HepG2 (cell line): ENCODE results near the gene BICRAL. TPM values are rescaled to one million over a fixed set of nuclear protein-coding genes. Genes with fewer than 3 reads are reported as not detected.
A peak's percentile ranks its signal among the peaks of the same experiment; 100 is the strongest.
"Not testable (repeated sequence)": the region's sequence is repeated elsewhere in the genome, so short reads cannot be mapped to it uniquely, and the experiment has no call there.

Experiments used
- GLI4 ChIP-seq: sonication (generic); formaldehyde crosslinking; IDR thresholded peaks from 2 replicates; pipeline ENCODE4 v1.5.1; 2020; ENCODE audit warnings: missing genetic modification reagents, mild to moderate bottlenecking, moderate library complexity, borderline replicate concordance
- KMT2B ChIP-seq: IDR thresholded peaks from 2 replicates; pipeline ENCODE4 v1.6.1; 2016; ENCODE audit warnings: missing genetic modification reagents, missing compliant biosample characterization
- NAIF1 ChIP-seq: sonication (generic); formaldehyde crosslinking; IDR thresholded peaks from 2 replicates; pipeline ENCODE4 v1.5.0; 2020; ENCODE audit warnings: mild to moderate bottlenecking, missing genetic modification reagents, borderline replicate concordance
- POLR2A ChIP-seq, 2 experiments: IDR thresholded peaks; 2 replicates each; pipeline ENCODE4 v1.6.1; 2011; ENCODE audit warnings: low read depth in 2 of 2, low read length in 2 of 2, mild to moderate bottlenecking in 1 of 2, moderate library complexity in 1 of 2; ENCODE audit not compliant: insufficient read depth in 1 of 2
- SOX13 ChIP-seq, 3 experiments: fragments of 450-650 bp in 1 of 3; sonication (generic) in 1 of 3; formaldehyde crosslinking in 1 of 3; IDR thresholded peaks in 2 of 3; conservative IDR thresholded peaks in 1 of 3; 2 replicates each; pipeline versions ENCODE4 v1.5.0 to v1.6.1; 2016 to 2020; ENCODE audit warnings: antibody characterized with exemption in 1 of 3, mild to moderate bottlenecking in 1 of 3, missing compliant biosample characterization in 1 of 3, missing genetic modification reagents in 1 of 3, moderate library complexity in 1 of 3
- YEATS2 ChIP-seq: sonication (generic); formaldehyde crosslinking; IDR thresholded peaks from 2 replicates; pipeline ENCODE4 v1.4.0; 2020; ENCODE audit warnings: missing genetic modification reagents, borderline replicate concordance
- ZMYM4 ChIP-seq: sonication (generic); formaldehyde crosslinking; IDR thresholded peaks from 2 replicates; pipeline ENCODE4 v1.8.1; 2023; ENCODE audit warnings: mild to moderate bottlenecking, missing genetic modification reagents
- ZNF232 ChIP-seq: sonication (generic); formaldehyde crosslinking; IDR thresholded peaks from 2 replicates; pipeline ENCODE4 v1.4.0; 2020; ENCODE audit warnings: missing genetic modification reagents, borderline replicate concordance
- ZNF724P ChIP-seq: sonication (generic); formaldehyde crosslinking; IDR thresholded peaks from 2 replicates; pipeline ENCODE4 v1.8.0; 2022; ENCODE audit warnings: missing genetic modification reagents, borderline replicate concordance
- polyA plus RNA-seq, 8 experiments: library from polyadenylated mRNA; depleted of rRNA in 3 of 8; stranded (reverse) in 7 of 8; unstranded in 1 of 8; fragments of >200 nt; fragmentation: Illumina TruSeq in 4 of 8; extraction: Trizol in 4 of 8; gene quantifications; 2 replicates each; pipeline versions ENCODE4 v1.2.1 to v1.2.3, GENCODE V29; 2011 to 2016; ENCODE audit warnings: low read depth in 4 of 8, missing spikeins in 1 of 8, mixed read lengths in 1 of 8; ENCODE audit not compliant: insufficient read depth in 1 of 8
- total RNA-seq, 5 experiments: library from RNA; depleted of rRNA; stranded (reverse); fragments of >200 nt; fragmentation: Illumina TruSeq; extraction: Trizol; gene quantifications; 2 replicates each; pipeline ENCODE4 v1.2.3, GENCODE V29; 2016; ENCODE audit warnings: low read depth in 1 of 5
- TF ChIP-seq, protein P1 (sequence below): sonication (generic); formaldehyde crosslinking; IDR thresholded peaks from 2 replicates; pipeline ENCODE4 v1.4.0; 2020; ENCODE audit warnings: missing genetic modification reagents, low read depth, mild to moderate bottlenecking, borderline replicate concordance
- TF ChIP-seq, protein P2 (sequence below): sonication (generic); formaldehyde crosslinking; IDR thresholded peaks from 2 replicates; pipeline ENCODE4 v1.5.1; 2020; ENCODE audit warnings: missing genetic modification reagents, mild to moderate bottlenecking, borderline replicate concordance
- TF ChIP-seq, protein P3 (sequence below): IDR thresholded peaks from 2 replicates; pipeline ENCODE4 v1.6.1; 2018; ENCODE audit warnings: missing genetic modification reagents, mild to moderate bottlenecking, missing compliant biosample characterization
- TF ChIP-seq, protein P4 (sequence below): sonication (generic); formaldehyde crosslinking; conservative IDR thresholded peaks from 2 replicates; pipeline ENCODE4 v1.4.0; 2020; ENCODE audit warnings: mild to moderate bottlenecking, missing genetic modification reagents, moderate library complexity
- TF ChIP-seq, protein P5 (sequence below): sonication (generic); formaldehyde crosslinking; IDR thresholded peaks from 2 replicates; pipeline ENCODE4 v1.9.0; 2022; ENCODE audit warnings: missing genetic modification reagents, mild to moderate bottlenecking, borderline replicate concordance

Gene BICRAL
- total and polyA plus RNA-seq, 2 of the 13 experiments (the other 11 are each of a cell fraction or from before 2014, with no cell fraction given), result 5.0 to 13.5 TPM

DNA sequence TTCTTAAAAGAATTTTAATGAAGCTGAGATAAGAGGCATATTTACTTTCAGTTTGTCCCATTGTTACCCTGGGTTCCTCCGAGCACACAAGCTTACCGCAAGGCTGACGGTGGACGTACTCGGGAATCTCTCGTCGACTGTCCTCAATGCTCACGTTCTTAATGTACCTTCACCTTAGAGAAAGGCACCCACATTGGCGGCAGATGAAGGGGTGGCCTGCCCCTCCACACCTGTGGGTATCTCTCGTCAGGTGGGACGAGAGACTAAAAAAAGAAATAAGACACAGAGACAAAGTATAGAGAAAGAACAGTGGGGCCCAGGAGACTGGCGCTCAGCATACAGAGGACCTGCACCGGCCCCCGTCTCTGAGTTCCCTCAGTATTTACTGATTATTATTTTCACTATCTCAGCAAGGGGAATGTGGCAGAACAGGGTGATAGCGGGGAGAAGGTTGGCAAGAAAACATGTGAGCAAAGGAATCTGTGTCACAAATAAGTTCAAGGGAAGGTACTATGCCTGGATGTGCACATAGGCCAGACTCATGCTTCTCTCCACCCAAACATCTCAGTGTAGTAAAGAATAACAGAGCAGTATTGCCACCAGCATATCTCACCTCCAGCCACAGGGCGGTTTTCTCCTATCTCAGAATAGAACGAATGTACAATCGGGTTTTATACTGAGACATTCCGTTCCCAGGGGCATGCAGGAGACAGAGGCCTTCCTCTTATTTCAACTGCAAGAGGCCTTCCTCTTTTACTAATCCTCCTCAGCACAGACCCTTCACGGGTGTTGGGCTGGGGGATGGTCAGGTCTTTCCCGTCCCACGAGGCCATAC, 120.8 kb downstream of the BICRAL start (continued):
- TF ChIP-seq, protein P1, sequence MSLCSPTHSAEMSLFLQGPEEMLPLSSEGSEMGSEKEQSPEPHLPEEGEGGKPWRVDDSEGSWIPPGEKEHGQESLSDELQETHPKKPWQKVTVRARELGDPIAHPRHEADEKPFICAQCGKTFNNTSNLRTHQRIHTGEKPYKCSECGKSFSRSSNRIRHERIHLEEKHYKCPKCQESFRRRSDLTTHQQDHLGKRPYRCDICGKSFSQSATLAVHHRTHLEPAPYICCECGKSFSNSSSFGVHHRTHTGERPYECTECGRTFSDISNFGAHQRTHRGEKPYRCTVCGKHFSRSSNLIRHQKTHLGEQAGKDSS (CRISPR knock-in tag), result 0 out of 2 replicates have a peak, but pooled peaks have one; percentile 3
- TF ChIP-seq YEATS2 (CRISPR knock-in tag) (peak; percentile 27; the same call in 1 of the 2 replicates), ZNF724P (CRISPR knock-in tag) (0 out of 2 replicates have a peak, but pooled peaks have one; percentile 32), ZMYM4 (CRISPR knock-in tag) (0 out of 2 replicates have a peak, but pooled peaks have one; percentile 22), KMT2B (CRISPR knock-in tag) (0 out of 2 replicates have a peak, but pooled peaks have one; percentile 40), POLR2A (IDR thresholded peaks at IDR 0.05; ENCODE audit: insufficient read depth in 1 of 2, low read depth in 2 of 2, low read length in 2 of 2) (peak in 1 of 2 experiments; percentile 25; a peak in 1 of 4 replicates), ZNF232 (CRISPR knock-in tag) (0 out of 2 replicates have a peak, but pooled peaks have one; percentile 32), GLI4 (CRISPR knock-in tag) (0 out of 2 replicates have a peak, but pooled peaks have one; percentile 71), SOX13 (CRISPR knock-in tag; conservative IDR thresholded peaks at IDR 0.05 in 1 of 2, IDR thresholded peaks at IDR 0.05 in 1 of 2) (peak in 1 of 2 experiments; percentile 63; a peak in 2 of 4 replicates), NAIF1 (CRISPR knock-in tag) (peak; percentile 83)
- TF ChIP-seq, protein P2, sequence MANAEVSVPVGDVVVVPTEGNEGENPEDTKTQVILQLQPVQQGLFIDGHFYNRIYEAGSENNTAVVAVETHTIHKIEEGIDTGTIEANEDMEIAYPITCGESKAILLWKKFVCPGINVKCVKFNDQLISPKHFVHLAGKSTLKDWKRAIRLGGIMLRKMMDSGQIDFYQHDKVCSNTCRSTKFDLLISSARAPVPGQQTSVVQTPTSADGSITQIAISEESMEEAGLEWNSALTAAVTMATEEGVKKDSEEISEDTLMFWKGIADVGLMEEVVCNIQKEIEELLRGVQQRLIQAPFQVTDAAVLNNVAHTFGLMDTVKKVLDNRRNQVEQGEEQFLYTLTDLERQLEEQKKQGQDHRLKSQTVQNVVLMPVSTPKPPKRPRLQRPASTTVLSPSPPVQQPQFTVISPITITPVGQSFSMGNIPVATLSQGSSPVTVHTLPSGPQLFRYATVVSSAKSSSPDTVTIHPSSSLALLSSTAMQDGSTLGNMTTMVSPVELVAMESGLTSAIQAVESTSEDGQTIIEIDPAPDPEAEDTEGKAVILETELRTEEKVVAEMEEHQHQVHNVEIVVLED, result peak; percentile 9; the same call in 1 of the 2 replicates
- TF ChIP-seq SOX13 (IDR thresholded peaks at IDR 0.05), result not testable (repeated sequence)
- TF ChIP-seq, protein P3, sequence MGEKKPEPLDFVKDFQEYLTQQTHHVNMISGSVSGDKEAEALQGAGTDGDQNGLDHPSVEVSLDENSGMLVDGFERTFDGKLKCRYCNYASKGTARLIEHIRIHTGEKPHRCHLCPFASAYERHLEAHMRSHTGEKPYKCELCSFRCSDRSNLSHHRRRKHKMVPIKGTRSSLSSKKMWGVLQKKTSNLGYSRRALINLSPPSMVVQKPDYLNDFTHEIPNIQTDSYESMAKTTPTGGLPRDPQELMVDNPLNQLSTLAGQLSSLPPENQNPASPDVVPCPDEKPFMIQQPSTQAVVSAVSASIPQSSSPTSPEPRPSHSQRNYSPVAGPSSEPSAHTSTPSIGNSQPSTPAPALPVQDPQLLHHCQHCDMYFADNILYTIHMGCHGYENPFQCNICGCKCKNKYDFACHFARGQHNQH (CRISPR knock-in tag), result 0 out of 2 replicates have a peak, but pooled peaks have one; percentile 26
- TF ChIP-seq, protein P4, sequence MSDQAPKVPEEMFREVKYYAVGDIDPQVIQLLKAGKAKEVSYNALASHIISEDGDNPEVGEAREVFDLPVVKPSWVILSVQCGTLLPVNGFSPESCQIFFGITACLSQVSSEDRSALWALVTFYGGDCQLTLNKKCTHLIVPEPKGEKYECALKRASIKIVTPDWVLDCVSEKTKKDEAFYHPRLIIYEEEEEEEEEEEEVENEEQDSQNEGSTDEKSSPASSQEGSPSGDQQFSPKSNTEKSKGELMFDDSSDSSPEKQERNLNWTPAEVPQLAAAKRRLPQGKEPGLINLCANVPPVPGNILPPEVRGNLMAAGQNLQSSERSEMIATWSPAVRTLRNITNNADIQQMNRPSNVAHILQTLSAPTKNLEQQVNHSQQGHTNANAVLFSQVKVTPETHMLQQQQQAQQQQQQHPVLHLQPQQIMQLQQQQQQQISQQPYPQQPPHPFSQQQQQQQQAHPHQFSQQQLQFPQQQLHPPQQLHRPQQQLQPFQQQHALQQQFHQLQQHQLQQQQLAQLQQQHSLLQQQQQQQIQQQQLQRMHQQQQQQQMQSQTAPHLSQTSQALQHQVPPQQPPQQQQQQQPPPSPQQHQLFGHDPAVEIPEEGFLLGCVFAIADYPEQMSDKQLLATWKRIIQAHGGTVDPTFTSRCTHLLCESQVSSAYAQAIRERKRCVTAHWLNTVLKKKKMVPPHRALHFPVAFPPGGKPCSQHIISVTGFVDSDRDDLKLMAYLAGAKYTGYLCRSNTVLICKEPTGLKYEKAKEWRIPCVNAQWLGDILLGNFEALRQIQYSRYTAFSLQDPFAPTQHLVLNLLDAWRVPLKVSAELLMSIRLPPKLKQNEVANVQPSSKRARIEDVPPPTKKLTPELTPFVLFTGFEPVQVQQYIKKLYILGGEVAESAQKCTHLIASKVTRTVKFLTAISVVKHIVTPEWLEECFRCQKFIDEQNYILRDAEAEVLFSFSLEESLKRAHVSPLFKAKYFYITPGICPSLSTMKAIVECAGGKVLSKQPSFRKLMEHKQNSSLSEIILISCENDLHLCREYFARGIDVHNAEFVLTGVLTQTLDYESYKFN (CRISPR knock-in tag), result 0 out of 2 replicates have a peak, but pooled peaks have one; percentile 10
- TF ChIP-seq, protein P5, sequence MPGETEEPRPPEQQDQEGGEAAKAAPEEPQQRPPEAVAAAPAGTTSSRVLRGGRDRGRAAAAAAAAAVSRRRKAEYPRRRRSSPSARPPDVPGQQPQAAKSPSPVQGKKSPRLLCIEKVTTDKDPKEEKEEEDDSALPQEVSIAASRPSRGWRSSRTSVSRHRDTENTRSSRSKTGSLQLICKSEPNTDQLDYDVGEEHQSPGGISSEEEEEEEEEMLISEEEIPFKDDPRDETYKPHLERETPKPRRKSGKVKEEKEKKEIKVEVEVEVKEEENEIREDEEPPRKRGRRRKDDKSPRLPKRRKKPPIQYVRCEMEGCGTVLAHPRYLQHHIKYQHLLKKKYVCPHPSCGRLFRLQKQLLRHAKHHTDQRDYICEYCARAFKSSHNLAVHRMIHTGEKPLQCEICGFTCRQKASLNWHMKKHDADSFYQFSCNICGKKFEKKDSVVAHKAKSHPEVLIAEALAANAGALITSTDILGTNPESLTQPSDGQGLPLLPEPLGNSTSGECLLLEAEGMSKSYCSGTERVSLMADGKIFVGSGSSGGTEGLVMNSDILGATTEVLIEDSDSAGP, result peak; percentile 40; the same call in 1 of the 2 replicates
